ENCODE results near the gene CACNA2D3. TPM values are rescaled to one million over a fixed set of nuclear protein-coding genes. Genes with fewer than 3 reads are reported as not detected.

Gene CACNA2D3
- total RNA-seq, 1 donor from 2014 or later = 0.70 TPM

- peaks cover 2% of the 10 kb centered on the region for H3K9me3 Mint-ChIP-seq (ENCODE audit: unreplicated experiment)
- peaks cover 21% of the 10 kb centered on the region for H3K27me3 Mint-ChIP-seq (ENCODE audit: low read depth, unreplicated experiment)
- Histone ChIP-seq H3K9ac (ENCODE audit: low read length) (no peak overlapping the region), H3K4me2 (ENCODE audit: low read length) (no peak overlapping the region), H2AFZ (ENCODE audit: low read depth, low read length) (no peak overlapping the region), H3K4me1 (ENCODE audit: insufficient read depth, low read length) (no peaks in the 10 kb centered on the region), H3K27ac (ENCODE audit: low read depth, low read length) (no peak overlapping the region), H3K36me3 (ENCODE audit: insufficient read depth, low read length) (no peaks in the 10 kb centered on the region), H3K9me3 (ENCODE audit: insufficient read depth, low read depth, low read length) (no peaks in the 10 kb centered on the region), H3K79me2 (ENCODE audit: insufficient read depth, low read length) (no peaks in the 10 kb centered on the region), H3K4me3 (ENCODE audit: insufficient read depth, low read depth, low read length) (no peak overlapping the region), H4K20me1 (ENCODE audit: insufficient read depth, low read length) (no peaks in the 10 kb centered on the region), H3K27me3 (ENCODE audit: insufficient read depth, low read length) (no peaks in the 10 kb centered on the region)
- DNase-seq (ENCODE audit: low read depth) = no peak
- H3K4me3 Mint-ChIP-seq (ENCODE audit: unreplicated experiment) = no peak overlapping the region
- no peak for FAIRE-seq
- no peak for TF ChIP-seq EZH2 (IDR thresholded peaks at IDR 0.05; ENCODE audit: insufficient read depth, low read length)
- TF ChIP-seq CTCF (IDR thresholded peaks at IDR 0.05; ENCODE audit: insufficient read depth, low read depth, low read length) = no peak
- H3K4me1 Mint-ChIP-seq (ENCODE audit: low read depth, unreplicated experiment) = no peaks in the 10 kb centered on the region
- H3K36me3 Mint-ChIP-seq (ENCODE audit: low read depth, unreplicated experiment) = no peaks in the 10 kb centered on the region
- H3K27ac Mint-ChIP-seq (ENCODE audit: unreplicated experiment) = no peak overlapping the region
Measured at GRCh38 chr3:54305409-54306099, 183.2 kb downstream of the CACNA2D3 start.

DNA sequence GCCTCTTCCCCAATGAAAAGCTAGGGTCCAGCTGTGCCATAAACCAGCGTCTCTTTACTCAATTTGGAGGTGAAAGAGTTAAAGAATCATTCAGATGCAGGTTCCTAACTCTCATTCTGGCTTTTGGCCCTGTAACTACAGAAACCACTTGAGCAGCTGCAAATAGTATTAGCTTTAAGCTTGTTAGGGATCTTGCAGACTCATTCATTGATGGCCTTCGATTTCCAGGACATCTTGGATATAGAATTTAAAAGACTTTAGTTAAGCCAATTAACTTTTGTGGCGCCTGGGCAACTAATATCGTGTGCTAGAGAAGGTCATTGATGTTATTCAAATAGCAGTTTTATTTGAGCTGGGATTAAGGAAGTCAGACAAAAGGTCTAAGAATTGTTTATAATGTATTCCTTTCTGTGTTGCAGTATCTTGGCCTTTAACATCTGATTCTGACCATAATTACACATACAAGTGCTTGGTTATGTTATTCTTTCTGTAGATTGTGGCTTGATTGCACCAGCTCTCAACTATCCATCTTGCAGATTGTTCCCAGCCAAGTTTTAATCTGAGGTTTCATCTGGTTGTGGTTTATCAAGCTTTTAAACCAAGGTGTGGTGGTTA lies 185.3 kb downstream of the CACNA2D3 start:
- Histone ChIP-seq H3K36me3 (ENCODE audit: insufficient read depth, low read length) (no peaks in the 10 kb centered on the region), H4K20me1 (ENCODE audit: insufficient read depth, low read length) (no peaks in the 10 kb centered on the region), H3K79me2 (ENCODE audit: insufficient read depth, low read length) (no peaks in the 10 kb centered on the region), H3K4me2 (ENCODE audit: low read length) (no peak overlapping the region), H3K4me1 (ENCODE audit: insufficient read depth, low read length) (no peaks in the 10 kb centered on the region), H3K27me3 (ENCODE audit: insufficient read depth, low read length) (no peaks in the 10 kb centered on the region), H3K27ac (ENCODE audit: low read depth, low read length) (no peak overlapping the region), H3K9ac (ENCODE audit: low read length) (no peak overlapping the region), H3K4me3 (ENCODE audit: insufficient read depth, low read depth, low read length) (no peak overlapping the region), H2AFZ (ENCODE audit: low read depth, low read length) (no peak overlapping the region), H3K9me3 (ENCODE audit: insufficient read depth, low read depth, low read length) (no peaks in the 10 kb centered on the region)
- TF ChIP-seq EZH2 (IDR thresholded peaks at IDR 0.05; ENCODE audit: insufficient read depth, low read length) (no peak), CTCF (IDR thresholded peaks at IDR 0.05; ENCODE audit: insufficient read depth, low read depth, low read length) (no peak)
- Mint-ChIP-seq H3K9me3 (ENCODE audit: unreplicated experiment) (peaks cover 2% of the 10 kb centered on the region), H3K36me3 (ENCODE audit: low read depth, unreplicated experiment) (no peaks in the 10 kb centered on the region), H3K27me3 (ENCODE audit: low read depth, unreplicated experiment) (peaks cover 24% of the 10 kb centered on the region), H3K4me1 (ENCODE audit: low read depth, unreplicated experiment) (no peaks in the 10 kb centered on the region), H3K4me3 (ENCODE audit: unreplicated experiment) (no peak overlapping the region), H3K27ac (ENCODE audit: unreplicated experiment) (no peak overlapping the region)
- FAIRE-seq = no peak
- DNase-seq (ENCODE audit: low read depth) = peak; percentile 47

- H3K27ac ChIP-seq (ENCODE audit: low read depth, low read length) = no peak overlapping the region
- H3K9ac ChIP-seq (ENCODE audit: low read length) = no peak overlapping the region
- Mint-ChIP-seq H3K36me3 (ENCODE audit: low read depth, unreplicated experiment) (no peaks in the 10 kb centered on the region), H3K27ac (ENCODE audit: unreplicated experiment) (no peak overlapping the region), H3K4me1 (ENCODE audit: low read depth, unreplicated experiment) (no peaks in the 10 kb centered on the region), H3K4me3 (ENCODE audit: unreplicated experiment) (no peak overlapping the region), H3K27me3 (ENCODE audit: low read depth, unreplicated experiment) (peaks cover 23% of the 10 kb centered on the region), H3K9me3 (ENCODE audit: unreplicated experiment) (peaks cover 2% of the 10 kb centered on the region)
- FAIRE-seq = no peak
- no peaks in the 10 kb centered on the region for H3K36me3 ChIP-seq (ENCODE audit: insufficient read depth, low read length)
- H3K4me1 ChIP-seq (ENCODE audit: insufficient read depth, low read length) = no peaks in the 10 kb centered on the region
- no peak overlapping the region for H3K4me3 ChIP-seq (ENCODE audit: insufficient read depth, low read depth, low read length)
- no peak for DNase-seq (ENCODE audit: low read depth)
- H3K9me3 ChIP-seq (ENCODE audit: insufficient read depth, low read depth, low read length) = no peaks in the 10 kb centered on the region
- no peaks in the 10 kb centered on the region for H3K79me2 ChIP-seq (ENCODE audit: insufficient read depth, low read length)
- H3K27me3 ChIP-seq (ENCODE audit: insufficient read depth, low read length) = no peaks in the 10 kb centered on the region
- H2AFZ ChIP-seq (ENCODE audit: low read depth, low read length) = no peak overlapping the region
- TF ChIP-seq EZH2 (IDR thresholded peaks at IDR 0.05; ENCODE audit: insufficient read depth, low read length) (no peak), CTCF (IDR thresholded peaks at IDR 0.05; ENCODE audit: insufficient read depth, low read depth, low read length) (no peak)
- H3K4me2 ChIP-seq (ENCODE audit: low read length) = no peak overlapping the region
- no peaks in the 10 kb centered on the region for H4K20me1 ChIP-seq (ENCODE audit: insufficient read depth, low read length)
Measured at GRCh38 chr3:54309601-54310000, 187.2 kb downstream of the CACNA2D3 start.
